HEK293 (cell line): ENCODE measurements around the gene HIRIP3.
"Not testable (repeated sequence)": the region's sequence is repeated elsewhere in the genome, so short reads cannot be mapped to it uniquely, and the experiment has no call there.

ENCODE experiments used
- ATF2 ChIP-seq: fragments of 450-650 bp; formaldehyde crosslinking; IDR thresholded peaks from 2 replicates; pipeline ENCODE4 v1.5.1; 2016; ENCODE audit warnings: missing biosample characterization, missing genetic modification characterization, low read depth
- CTCF ChIP-seq: fragments of 450-650 bp; formaldehyde crosslinking; IDR thresholded peaks from 2 replicates; pipeline ENCODE4 v1.5.1; 2016; ENCODE audit warnings: missing biosample characterization, missing genetic modification characterization
- ZFP41 ChIP-seq: fragments of 450-650 bp; formaldehyde crosslinking; IDR thresholded peaks from 2 replicates; pipeline ENCODE4 v1.5.1; 2016; ENCODE audit warnings: missing biosample characterization, missing genetic modification characterization, borderline replicate concordance
- ZNF121 ChIP-seq: fragments of 450-650 bp; formaldehyde crosslinking; IDR thresholded peaks from 2 replicates; pipeline ENCODE4 v1.5.1; 2016; ENCODE audit warnings: missing biosample characterization, missing genetic modification characterization
- ZNF138 ChIP-seq: fragments of 450-650 bp; formaldehyde crosslinking; IDR thresholded peaks from 2 replicates; pipeline ENCODE4 v1.5.1; 2016; ENCODE audit warnings: missing biosample characterization, missing genetic modification characterization, borderline replicate concordance
- ZNF513 ChIP-seq: fragments of 450-650 bp; IDR thresholded peaks from 2 replicates; pipeline ENCODE4 v1.5.1; 2018; ENCODE audit warnings: missing biosample characterization, missing genetic modification characterization
- ZNF626 ChIP-seq: fragments of 450-650 bp; sonication (Bioruptor Pico); formaldehyde crosslinking; IDR thresholded peaks from 2 replicates; pipeline ENCODE4 v1.5.1; 2018; ENCODE audit warnings: missing biosample characterization, missing genetic modification characterization, inconsistent platforms
- ZNF785 ChIP-seq: fragments of 450-650 bp; formaldehyde crosslinking; IDR thresholded peaks from 2 replicates; pipeline ENCODE4 v1.5.1; 2016; ENCODE audit warnings: missing biosample characterization, missing genetic modification characterization
- TF ChIP-seq, protein P1 (sequence below): fragments of 450-650 bp; formaldehyde crosslinking; IDR thresholded peaks from 2 replicates; pipeline ENCODE4 v1.5.1; 2016; ENCODE audit warnings: missing biosample characterization, missing genetic modification characterization
- TF ChIP-seq, protein P2 (sequence below): fragments of 450-650 bp; formaldehyde crosslinking; IDR thresholded peaks from 2 replicates; pipeline ENCODE4 v1.5.1; 2016; ENCODE audit warnings: missing biosample characterization, missing genetic modification characterization

DNA sequence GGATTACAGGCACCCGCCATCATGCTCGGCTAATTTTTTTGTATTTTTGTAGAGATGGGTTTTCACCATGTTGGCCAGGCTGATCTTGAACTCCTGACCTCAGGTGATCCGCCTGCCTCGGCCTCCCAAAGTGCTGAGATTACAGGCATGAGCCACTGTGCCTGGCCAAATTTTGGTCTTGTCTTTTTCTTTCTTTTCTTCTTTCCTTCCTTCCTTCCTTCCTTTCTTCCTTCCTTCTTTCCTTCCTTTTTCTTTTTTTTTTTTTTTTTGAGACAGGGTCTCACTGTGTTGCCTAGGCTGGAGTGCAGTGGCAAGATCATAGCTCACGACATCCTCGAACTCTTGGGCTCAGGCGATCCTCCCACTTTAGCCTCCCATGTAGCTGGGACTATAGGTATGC, 20.0 kb upstream of the HIRIP3 start:
- TF ChIP-seq CTCF; ATF2 (tag by site-specific recombination); ZNF121 (tag by site-specific recombination); ZNF785 (tag by site-specific recombination); ZNF626 (tag by site-specific recombination); ZNF138 (tag by site-specific recombination); ZNF513; ZFP41 (tag by site-specific recombination): not testable (repeated sequence)
- TF ChIP-seq, protein P1, sequence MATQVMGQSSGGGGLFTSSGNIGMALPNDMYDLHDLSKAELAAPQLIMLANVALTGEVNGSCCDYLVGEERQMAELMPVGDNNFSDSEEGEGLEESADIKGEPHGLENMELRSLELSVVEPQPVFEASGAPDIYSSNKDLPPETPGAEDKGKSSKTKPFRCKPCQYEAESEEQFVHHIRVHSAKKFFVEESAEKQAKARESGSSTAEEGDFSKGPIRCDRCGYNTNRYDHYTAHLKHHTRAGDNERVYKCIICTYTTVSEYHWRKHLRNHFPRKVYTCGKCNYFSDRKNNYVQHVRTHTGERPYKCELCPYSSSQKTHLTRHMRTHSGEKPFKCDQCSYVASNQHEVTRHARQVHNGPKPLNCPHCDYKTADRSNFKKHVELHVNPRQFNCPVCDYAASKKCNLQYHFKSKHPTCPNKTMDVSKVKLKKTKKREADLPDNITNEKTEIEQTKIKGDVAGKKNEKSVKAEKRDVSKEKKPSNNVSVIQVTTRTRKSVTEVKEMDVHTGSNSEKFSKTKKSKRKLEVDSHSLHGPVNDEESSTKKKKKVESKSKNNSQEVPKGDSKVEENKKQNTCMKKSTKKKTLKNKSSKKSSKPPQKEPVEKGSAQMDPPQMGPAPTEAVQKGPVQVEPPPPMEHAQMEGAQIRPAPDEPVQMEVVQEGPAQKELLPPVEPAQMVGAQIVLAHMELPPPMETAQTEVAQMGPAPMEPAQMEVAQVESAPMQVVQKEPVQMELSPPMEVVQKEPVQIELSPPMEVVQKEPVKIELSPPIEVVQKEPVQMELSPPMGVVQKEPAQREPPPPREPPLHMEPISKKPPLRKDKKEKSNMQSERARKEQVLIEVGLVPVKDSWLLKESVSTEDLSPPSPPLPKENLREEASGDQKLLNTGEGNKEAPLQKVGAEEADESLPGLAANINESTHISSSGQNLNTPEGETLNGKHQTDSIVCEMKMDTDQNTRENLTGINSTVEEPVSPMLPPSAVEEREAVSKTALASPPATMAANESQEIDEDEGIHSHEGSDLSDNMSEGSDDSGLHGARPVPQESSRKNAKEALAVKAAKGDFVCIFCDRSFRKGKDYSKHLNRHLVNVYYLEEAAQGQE (tag by site-specific recombination), result not testable (repeated sequence)
- TF ChIP-seq, protein P2, sequence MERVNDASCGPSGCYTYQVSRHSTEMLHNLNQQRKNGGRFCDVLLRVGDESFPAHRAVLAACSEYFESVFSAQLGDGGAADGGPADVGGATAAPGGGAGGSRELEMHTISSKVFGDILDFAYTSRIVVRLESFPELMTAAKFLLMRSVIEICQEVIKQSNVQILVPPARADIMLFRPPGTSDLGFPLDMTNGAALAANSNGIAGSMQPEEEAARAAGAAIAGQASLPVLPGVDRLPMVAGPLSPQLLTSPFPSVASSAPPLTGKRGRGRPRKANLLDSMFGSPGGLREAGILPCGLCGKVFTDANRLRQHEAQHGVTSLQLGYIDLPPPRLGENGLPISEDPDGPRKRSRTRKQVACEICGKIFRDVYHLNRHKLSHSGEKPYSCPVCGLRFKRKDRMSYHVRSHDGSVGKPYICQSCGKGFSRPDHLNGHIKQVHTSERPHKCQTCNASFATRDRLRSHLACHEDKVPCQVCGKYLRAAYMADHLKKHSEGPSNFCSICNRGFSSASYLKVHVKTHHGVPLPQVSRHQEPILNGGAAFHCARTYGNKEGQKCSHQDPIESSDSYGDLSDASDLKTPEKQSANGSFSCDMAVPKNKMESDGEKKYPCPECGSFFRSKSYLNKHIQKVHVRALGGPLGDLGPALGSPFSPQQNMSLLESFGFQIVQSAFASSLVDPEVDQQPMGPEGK, result not testable (repeated sequence)
